ENCODE data around the gene GALR1. TPM values are rescaled to one million over a fixed set of nuclear protein-coding genes. Genes with fewer than 3 reads are reported as not detected.

The GALR1 gene
- total RNA-seq, 4 donors from 2014 or later: 0.12 to 0.62 (median 0.31) TPM

DNA sequence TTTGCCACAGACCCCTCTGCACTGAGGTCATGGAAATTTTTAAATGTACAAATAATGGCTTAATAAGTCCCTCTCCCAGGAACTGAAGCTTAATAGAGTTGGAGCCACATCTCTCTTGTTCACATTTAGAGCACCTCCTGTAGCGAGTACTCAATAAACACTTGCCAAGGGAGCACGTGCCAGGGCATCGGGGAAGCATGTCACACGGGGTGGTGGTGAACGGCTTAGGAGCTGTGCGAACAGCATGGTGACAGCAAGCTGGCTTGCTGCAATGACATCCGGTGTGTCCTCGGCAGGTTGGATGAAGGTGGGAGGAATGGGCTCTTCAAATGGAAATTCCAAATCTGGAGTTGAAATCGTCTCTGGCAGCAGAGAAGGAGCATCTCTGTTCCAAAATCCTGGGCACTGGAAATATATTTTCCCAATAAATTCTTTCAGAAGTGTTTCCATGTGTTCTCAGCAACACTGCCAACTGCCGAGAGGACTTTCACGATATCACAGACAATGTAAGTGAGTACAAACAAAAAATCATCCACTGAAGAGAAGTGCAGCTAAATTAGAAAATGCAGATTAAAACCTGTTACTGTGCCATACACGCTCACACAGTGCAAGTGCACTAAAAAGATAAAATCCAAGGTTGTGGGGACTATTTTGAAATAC, 74.1 kb downstream of the GALR1 start:
- Histone ChIP-seq H3K4me1 (peaks cover 0 to 9% (median 0%) of the 10 kb centered on the region in 3 donors), H3K27ac (no peak overlapping the region), H3K27me3 (peaks cover 5% of the 10 kb centered on the region), H3K4me3 (no peak overlapping the region), H3K9me3 (no peaks in the 10 kb centered on the region), H3K36me3 (no peaks in the 10 kb centered on the region)
- ATAC-seq: no peak
- no peak for TF ChIP-seq EP300 (IDR thresholded peaks at IDR 0.05)
- TF ChIP-seq POLR2AphosphoS5 (IDR thresholded peaks at IDR 0.05): no peak
- no peak for TF ChIP-seq CTCF (IDR thresholded peaks at IDR 0.05)
- no peak for TF ChIP-seq POLR2A (IDR thresholded peaks at IDR 0.05)
- 60 to 65% methylated on average over 5 to 9 of the region's 12 CpGs for WGBS, 2 donors (ENCODE audit: low coverage in 1 of 2)

Other genes starting within 250 kb of the GALR1 start
- gene MBP, start 117.1 kb upstream of the GALR1 start, total RNA-seq: 10 to 100 TPM; 23.2 to 34.7 (median 28.2) TPM